ENCODE results near the gene SNRPN.
"Not testable (repeated sequence)": the region's sequence is repeated elsewhere in the genome, so short reads cannot be mapped to it uniquely, and the experiment has no call there.

Gene SNRPN

DNA sequence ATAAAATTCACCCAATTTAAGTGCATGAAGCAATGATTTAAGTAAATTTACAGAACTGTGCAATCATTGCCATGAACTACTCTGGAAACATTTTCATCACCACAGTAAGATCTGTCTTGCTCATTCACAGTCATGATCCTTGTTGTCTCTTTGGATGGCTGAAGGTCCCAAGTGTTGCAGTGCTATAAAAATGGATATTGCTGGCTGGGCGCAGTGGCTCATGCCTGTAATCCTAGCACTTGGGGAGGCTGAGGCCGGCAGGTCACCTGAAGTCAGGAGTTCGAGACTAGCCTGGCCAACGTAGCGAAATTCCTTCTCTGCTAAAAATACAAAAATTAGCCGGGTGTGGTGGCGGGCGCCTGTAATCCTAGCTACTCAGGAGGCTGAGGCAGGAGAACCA lies 17.0 kb downstream of the SNRPN start:
- no peak for FAIRE-seq

DNA sequence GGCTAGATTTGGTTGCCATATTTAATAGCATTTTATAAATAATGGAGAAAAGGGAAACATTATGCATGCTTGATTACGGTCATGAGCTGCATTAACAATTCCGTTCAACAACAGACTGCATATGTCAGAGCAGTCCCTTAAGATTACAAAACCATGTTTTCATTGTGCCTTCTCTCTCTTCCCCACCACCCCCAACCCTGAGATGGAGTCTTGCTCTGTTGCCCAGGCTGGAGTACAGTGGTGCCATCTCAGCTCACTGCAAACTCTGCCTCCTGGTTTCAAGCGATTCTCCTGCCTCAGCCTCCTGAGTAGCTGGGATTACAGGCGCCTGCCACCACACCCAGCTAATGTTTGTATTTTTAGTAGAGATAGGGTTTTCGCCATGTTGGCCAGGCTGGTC lies 17.9 kb downstream of the SNRPN start:
- FAIRE-seq = not testable (repeated sequence)

GRCh38 chr15:24976932-24977331 lies 22.1 kb downstream of the SNRPN start:
- FAIRE-seq = no peak

DNA sequence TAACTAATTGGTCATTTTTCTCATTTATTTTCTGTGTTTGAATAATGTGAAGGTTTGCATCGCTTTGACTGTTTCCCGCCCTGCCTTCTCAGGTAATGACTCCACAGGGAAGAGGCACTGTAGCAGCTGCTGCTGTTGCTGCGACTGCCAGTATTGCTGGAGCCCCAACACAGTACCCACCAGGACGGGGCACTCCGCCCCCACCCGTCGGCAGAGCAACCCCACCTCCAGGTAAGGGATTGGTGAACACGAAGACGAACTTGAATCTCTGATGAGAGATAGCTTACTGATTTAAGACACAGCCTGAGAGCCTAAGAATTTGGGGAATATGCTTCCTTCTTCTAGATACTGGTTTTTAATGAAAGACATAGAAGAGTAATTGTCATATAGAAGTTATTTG lies 22.9 kb downstream of the SNRPN start:
- no peak for FAIRE-seq

- no peak for FAIRE-seq
These were observed 30.4 kb downstream of the SNRPN start for GRCh38 chr15:24985224-24985623.

- no peak for FAIRE-seq
These were observed 31.9 kb downstream of the SNRPN start for GRCh38 chr15:24986653-24987052.

DNA sequence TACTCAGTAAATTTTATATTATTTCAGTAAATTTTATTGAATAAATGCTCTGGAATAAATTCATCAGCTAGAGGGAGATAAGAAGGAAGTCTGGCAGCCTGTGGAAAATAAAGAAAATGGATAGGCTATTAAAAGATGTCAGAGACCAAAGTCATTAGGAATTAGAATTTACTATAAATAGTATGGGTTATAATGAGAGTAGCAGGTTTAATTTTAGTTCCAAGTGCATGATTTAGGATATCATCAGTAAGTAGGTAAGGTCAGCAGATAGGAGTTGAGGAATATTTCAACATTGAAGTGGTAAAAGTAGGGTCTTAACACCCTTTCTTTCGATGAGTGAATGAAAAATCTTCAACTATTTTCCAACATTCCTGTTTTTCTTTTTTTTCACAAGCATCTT lies 64.6 kb downstream of the SNRPN start:
- no peak for FAIRE-seq

DNA sequence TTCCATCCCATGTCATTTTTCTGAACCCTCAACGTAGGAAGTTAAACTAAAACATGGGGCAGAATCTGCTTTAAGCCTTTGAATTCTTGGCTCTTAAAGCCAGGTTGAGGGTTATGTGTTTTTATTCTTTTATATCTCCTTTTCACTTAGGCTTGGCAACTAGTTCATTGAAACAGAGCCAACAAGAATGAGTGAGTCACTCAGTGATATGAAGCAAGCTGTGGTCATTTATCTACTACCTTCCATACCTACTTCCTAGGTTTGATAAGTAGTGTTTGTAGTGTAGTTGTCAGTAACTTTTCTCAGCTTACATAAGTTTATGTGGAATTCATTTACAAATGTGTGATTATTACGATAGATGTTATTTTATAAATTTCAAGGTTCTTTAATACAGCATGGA lies 67.4 kb downstream of the SNRPN start:
- FAIRE-seq = no peak
